HG03457 (cell line): ENCODE measurements around the gene UCP2.

Experiments used
- ATAC-seq: cut with Tn5 transposase; IDR thresholded peaks from one replicate; pipeline ENCODE4 v1.9.1; 2021; ENCODE audit warnings: moderate number of reproducible peaks; ENCODE audit not compliant: unreplicated experiment

UCP2 gene

DNA sequence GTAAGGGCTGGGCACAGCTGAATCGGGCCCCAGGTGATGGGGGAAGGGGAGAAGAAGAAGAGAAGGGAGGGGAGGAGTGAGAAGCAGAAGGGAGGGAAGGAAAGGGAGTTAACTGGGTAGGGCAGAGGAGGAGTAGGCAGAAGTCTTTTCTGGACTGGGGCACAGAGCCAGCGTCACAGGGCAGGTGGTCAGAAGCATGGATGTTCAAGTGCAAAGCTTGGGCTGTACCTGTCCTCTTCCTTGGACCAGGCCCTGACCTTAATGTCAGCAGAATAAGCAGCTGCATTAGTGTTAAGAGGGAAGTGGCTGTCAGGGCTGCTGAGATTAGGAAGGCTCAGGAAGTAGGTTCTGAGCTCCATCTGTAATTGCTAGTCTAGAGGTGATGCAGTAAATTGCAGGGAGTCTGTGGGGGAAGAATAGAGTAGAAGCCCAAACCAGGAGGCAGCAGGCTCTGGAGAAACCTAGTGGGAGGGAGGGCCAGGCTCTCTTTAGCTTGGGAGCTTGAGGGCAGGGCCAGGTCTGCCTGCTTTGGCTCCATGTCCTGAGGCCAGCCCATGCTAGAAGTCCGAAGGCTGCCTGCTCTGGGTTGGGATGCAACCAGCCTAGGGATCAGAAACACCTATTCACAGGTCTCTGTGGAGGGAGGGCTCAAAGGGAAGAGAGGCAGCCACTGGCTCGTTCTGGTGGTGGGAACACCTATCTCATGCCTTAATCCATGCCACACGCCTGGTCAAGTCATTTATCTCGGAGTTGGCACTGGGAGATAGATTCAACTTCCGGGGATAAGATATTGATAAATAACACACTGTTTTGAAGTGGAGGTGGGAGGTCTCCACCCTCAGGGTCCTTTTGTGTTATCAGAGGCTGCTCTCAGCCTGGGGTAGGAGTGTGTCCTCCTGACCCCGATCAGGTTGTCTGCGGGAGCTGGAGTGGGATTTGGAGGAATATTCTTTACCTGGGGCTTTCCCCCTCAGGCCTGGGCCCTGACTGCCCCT is 28.0 kb upstream of the UCP2 start:
- ATAC-seq, result no peak

GRCh38 chr11:74009675-74010305 is 27.1 kb upstream of the UCP2 start:
- ATAC-seq, result no peak

GRCh38 chr11:74009230-74009547 is 26.5 kb upstream of the UCP2 start:
- no peak for ATAC-seq

DNA sequence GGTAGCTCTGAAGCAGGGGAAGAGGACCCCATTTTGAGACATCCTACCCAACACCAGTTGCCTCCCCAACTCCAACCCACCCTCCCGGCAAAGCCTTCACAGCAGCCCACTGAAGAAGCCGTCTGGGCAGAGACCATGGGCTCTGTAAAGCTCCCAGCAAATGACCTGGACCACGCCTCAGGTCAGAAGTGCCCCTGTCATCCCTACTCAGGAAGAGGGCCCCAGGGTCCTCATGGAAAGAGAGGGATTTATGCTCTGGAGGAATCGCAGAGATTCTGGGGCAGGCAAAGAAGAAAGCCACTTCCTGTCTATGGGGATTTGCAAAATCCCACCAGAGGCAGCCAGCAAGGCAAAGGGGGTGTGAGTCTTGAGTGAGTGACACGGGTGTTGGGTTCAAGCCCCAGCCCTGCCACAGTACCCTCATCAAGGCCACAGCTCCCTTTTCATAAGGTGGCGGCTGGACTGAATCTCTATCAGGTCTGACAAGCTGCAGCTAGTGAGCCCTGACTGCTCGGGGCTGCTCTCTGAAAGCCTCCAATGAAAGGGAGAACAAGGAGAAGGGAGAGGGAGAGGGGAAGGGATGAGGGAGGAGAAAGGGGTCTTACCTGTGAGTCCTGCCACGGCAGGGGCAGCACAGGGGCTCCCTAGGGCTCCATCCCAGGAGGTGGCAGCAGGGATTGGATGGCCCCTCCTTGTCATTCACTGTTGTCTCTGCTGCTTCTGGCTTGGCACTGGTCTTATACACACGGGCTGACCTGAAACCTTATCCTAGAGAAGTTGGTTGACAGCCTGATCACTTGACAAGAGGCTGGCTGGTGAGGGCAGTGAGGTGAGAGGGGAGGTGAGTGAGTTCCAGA is 26.0 kb upstream of the UCP2 start, which contains the start of gene UCP3:
UCP3 (minus strand) TSS at position 713 of the 857 bp plus-strand sequence. CDS start 2,043 bp downstream, outside the sequence.
- ATAC-seq, result no peak

DNA sequence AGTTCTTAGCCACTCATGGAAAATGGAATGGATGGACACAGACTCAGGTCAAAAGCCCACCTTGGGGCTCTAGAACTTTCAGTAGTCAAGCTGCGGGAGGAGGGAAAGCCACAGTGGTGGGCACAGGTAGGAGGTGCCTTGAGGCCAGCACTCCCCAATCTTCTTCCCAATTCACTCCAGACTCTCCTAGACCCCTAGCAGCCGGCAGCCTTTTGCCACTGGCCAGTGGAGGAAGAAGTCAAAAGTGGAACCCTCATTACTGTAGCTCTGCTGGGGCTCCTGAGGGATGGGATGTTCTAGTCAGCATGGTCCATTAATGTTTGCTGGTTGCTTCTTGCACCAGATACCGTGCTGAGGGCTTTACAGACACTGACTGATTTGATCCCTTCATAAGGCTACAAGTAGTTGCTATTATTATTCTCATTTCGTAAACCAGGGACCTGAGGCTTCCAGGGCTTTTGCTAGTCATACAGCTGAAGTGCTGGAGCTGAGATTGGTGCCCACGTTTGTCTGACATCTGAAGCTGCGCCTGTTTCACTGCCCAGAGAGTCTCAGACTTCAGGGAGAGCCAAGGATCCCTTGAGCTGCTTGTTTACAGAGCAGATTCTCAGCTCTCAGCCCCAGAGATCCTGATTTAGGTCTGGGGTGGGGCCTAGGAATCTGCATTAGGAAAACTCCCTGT is 25.2 kb upstream of the UCP2 start:
- no peak for ATAC-seq

- no peak for ATAC-seq
Measured at GRCh38 chr11:74006743-74007304, 24.2 kb upstream of the UCP2 start.

GRCh38 chr11:74005721-74006517 is 23.3 kb upstream of the UCP2 start:
- no peak for ATAC-seq

DNA sequence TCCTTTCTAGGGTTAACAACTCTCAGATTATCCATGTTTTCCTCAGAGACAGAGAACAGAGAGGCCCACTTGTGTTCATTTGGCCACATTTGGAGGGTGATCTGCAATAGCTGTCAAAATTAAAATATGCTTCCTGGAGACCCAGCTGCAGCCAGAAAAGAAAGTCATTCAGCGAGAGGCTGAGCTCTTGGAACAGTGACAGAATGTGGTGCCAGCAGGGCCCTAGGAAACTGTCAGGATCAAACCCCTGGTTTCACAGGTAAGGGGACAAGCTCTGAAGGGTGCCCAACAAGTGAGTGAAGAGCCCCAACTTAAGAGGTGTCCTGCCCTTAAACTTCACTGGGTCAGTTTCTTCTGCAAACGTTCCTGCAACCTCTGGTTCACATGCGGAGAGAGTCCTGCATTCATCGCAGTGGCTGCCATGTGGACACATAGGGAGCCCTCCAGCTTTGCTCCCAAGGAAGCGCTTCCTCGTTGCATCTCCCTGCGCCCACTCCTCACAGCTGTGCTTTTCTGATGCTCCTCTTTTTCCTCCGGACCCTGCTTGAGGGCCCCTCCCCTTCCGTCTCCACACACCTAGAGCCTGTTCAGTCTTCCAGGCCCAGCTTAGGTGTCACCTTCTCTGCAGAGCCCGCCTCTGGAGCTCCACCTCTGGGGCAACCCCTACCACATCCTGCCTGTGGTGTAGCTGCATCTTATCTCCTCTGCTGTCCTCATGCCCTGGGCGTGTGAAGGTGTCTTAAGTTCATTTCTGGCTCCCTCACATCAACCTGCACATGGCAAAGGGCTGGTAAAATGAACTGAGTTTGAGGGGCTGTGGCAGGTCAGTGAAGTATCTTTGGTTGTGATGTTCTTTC is 22.3 kb upstream of the UCP2 start:
- no peak for ATAC-seq

DNA sequence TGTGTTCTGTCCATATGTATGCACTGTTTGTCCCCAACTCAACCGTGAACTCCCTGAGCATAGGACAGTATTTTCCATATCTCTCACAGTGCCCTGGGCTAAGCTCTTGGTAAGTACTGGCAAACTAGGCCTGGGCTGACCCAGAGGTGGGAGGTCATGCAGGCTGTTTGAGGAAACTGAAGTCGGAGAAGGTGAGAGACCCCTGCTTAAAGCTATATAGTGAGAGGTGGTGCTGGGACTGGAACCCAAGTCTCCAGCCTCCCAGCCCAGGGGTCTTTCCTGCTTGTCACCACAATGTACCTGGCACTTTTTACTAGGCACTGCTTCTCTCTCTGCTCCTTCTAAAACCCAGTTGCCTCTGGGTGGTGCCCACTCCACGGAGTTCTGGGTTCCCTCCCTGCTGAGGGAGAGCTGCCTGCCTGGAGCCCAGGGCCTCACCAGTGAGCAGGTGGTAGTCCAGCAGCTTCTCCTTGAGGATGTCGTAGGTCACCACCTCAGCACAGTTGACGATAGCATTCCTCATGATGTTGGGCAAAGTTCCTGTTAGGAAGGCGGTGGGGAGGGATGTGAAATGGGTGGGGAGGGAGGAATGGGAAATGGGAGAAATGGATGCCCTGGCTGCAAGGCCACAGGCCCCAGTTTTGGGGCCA is 21.5 kb upstream of the UCP2 start:
- no peak for ATAC-seq

- no peak for ATAC-seq
Measured at GRCh38 chr11:74002832-74003231, 20.2 kb upstream of the UCP2 start.

DNA sequence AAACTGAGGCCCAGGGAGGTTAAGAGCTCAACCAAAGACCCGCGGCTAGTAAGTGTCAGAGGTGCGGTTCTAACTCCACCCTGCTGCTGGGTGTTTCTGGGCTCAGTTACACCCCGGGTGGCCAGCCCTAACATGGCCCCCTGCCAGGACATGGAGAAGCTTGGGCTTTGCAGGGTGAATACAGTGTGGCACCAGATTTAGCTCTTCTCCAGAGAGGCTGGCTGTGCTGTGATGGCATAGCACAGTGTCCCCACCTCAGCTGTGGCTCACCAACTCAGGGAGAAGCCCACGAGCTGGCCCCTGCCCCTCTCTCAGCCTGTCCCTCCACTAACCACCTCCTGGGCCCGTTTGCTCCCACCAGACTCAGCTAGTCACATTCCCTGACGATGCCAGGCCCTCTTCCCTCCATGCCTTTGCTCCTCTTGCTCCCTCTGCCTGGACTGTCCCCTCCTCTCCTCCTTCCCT is 19.2 kb upstream of the UCP2 start:
- no peak for ATAC-seq

DNA sequence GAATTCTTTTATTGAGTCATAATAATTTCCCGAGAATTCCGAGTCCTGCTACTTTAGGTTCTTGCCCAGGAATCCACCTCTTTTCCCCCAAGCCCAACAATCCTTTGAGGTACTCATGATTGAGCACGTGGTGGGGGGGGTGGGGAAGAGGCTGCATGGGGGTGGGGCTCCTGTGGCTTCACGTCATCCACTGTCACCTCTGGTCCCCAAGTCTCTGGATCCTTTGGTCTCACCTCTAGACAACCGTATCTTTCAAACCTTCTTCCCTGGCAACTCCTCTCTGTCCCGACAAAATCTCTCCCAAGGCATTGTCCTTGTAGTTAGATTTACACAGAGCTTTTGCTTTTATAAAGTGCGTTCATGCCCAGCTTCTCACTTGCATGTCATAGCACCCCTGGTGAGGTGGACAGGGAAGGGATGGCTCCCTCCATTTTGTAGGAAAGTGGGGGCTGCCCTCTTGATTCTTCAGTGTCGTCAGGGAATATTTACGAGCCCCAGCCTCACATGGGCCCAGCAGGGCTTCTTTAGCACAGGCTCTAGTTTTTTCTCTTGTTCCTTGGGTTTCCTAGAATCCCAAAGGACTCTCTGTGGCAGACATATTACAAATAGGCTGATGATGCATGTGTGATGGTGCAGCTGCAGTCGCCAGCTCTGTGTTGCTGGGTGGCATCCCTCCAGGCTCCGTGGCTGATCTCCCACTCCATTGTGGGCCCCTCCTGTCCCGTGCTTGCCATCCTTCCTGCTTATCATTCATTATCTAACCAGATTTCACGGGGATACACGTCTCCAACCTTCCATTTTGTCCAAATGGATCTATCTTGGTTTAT is 17.9 kb upstream of the UCP2 start:
- no peak for ATAC-seq

DNA sequence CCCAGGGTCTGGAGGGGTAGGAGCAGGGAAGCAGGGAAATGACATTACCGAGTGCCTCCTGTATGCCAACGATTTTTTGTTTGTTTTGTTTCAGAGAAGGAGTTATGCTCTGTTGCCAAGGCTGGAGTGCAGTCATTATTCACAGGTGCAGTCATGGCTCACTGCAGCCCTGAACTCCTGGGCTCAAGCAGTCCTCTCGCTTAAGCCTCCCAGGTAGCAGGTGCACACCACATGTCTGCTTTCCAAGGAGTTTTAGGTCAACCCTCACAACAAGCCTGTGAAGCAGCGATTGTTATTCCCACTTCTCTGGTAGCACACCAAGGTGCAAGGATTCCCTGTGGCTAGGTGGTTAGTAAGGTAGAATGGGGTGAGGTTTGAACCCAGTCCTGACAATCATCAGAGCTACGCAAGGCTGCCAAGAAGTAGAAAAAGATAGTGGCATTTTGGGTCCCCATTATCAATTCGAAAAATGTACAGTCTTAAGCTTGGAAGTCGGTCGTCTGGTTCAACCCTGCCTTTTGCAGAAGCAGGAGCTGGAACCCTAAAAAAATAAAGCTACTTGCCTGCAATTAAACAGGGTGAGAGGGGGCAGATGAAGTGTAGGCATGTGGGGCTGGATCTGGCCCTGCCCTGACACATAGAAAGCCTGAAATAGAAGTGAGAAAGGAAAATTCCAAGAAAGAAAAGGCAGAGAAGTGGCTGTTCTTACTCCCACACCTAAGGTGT is 17.1 kb upstream of the UCP2 start:
- no peak for ATAC-seq

DNA sequence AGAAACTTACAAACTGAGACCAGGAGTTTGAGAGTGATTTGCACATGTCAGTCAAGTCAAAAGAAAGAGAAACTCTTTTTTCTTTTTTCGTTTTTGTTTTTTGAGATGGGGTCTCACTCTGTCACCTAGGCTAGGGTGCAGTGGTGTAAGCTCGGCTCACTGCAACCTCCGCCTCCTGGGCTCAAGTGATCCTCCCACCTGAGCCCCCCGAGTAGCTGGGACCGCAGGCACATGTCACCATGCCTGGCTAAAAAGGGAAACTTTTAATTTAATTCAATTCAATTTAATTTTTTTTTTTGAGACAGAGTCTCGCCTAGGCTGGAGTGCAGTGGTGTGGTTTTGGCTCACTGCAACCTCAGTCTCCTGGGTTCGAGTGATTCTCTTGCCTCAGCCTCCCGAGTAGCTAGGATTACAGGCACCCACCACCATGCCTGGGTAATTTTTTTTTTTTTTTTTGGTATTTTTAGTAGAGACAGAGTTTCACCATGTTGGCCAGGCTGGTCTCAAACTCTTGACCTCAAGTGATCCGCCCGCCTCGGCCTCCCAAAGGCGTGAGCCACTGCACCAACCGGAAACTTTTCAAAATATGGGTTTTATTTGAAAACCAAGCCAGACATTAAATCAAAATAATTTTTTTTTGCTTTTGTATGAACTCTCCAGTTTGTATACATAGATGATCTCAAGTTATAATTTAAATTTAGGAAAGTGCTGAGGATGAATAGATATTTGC is 16.4 kb upstream of the UCP2 start:
- ATAC-seq, result no peak

GRCh38 chr11:73997120-73997770 is 14.6 kb upstream of the UCP2 start:
- no peak for ATAC-seq
